Ectodermal cell (in vitro differentiated cells): ENCODE data around the gene FHIP1B.

Experiments
- H3K27ac ChIP-seq: 2 replicates; pipeline ENCODE4 v1.7.0; 2013; ENCODE audit warnings: mild to moderate bottlenecking, low read depth, low read length; ENCODE audit not compliant: insufficient read depth, poor library complexity, severe bottlenecking
- H3K27me3 ChIP-seq: 2 replicates; pipeline ENCODE4 v1.7.0; 2013; ENCODE audit warnings: mild to moderate bottlenecking, low read length; ENCODE audit not compliant: insufficient read depth, control insufficient read depth, poor library complexity, severe bottlenecking
- H3K36me3 ChIP-seq: one replicate; pipeline ENCODE4 v1.7.0; 2013; ENCODE audit warnings: low read length; ENCODE audit not compliant: control insufficient read depth, insufficient read depth
- H3K4me1 ChIP-seq: one replicate; pipeline ENCODE4 v1.7.0; 2013; ENCODE audit warnings: low read length; ENCODE audit not compliant: control insufficient read depth, insufficient read depth
- H3K4me3 ChIP-seq: 2 replicates; pipeline ENCODE4 v1.7.0; 2013; ENCODE audit warnings: low read depth, low read length, control low read depth; ENCODE audit not compliant: insufficient read depth
- H3K9me3 ChIP-seq: 2 replicates; pipeline ENCODE4 v1.7.0; 2013; ENCODE audit warnings: mild to moderate bottlenecking, low read length, moderate library complexity; ENCODE audit not compliant: control insufficient read depth
- WGBS, 2 experiments: methylation state at CpG; one replicate each; pipeline ENCODE4 v1.1.7; 2013; ENCODE audit warnings: missing lambda C conversion rate in 2 of 2; 5-methylcytosine and 5-hydroxymethylcytosine counted together

Gene FHIP1B

GRCh38 chr11:6224421-6224820 is 10.0 kb downstream of the FHIP1B start:
- no peaks in the 10 kb centered on the region for H3K27me3 ChIP-seq
- no peak overlapping the region for H3K4me3 ChIP-seq
- H3K27ac ChIP-seq, result no peak overlapping the region
- WGBS, 2 experiments, result 92 to 99% methylated on average over 3 of the region's 3 CpGs
- H3K36me3 ChIP-seq, result peaks cover 13% of the 10 kb centered on the region
- no peaks in the 10 kb centered on the region for H3K4me1 ChIP-seq
- no peaks in the 10 kb centered on the region for H3K9me3 ChIP-seq

GRCh38 chr11:6223854-6224253 is 10.6 kb downstream of the FHIP1B start:
- Histone ChIP-seq H3K27me3 (no peaks in the 10 kb centered on the region), H3K4me3 (no peak overlapping the region), H3K27ac (no peak overlapping the region), H3K4me1 (no peaks in the 10 kb centered on the region), H3K36me3 (peaks cover 13% of the 10 kb centered on the region), H3K9me3 (no peaks in the 10 kb centered on the region)
- WGBS, 2 experiments, result 95 to 96% methylated on average over 17 of the region's 17 CpGs

GRCh38 chr11:6219359-6219758 is 15.1 kb downstream of the FHIP1B start:
- H3K9me3 ChIP-seq, result no peaks in the 10 kb centered on the region
- no peaks in the 10 kb centered on the region for H3K4me1 ChIP-seq
- no peaks in the 10 kb centered on the region for H3K27me3 ChIP-seq
- H3K36me3 ChIP-seq, result peaks cover 32% of the 10 kb centered on the region
- H3K27ac ChIP-seq, result no peak overlapping the region
- WGBS, 2 experiments, result 77 to 86% methylated on average over 2 of the region's 2 CpGs
- no peak overlapping the region for H3K4me3 ChIP-seq

GRCh38 chr11:6217722-6218121 is 16.7 kb downstream of the FHIP1B start:
- Histone ChIP-seq H3K27ac (no peak overlapping the region), H3K4me1 (no peaks in the 10 kb centered on the region), H3K9me3 (no peaks in the 10 kb centered on the region), H3K27me3 (no peaks in the 10 kb centered on the region), H3K4me3 (no peak overlapping the region), H3K36me3 (peaks cover 24% of the 10 kb centered on the region)
- 91 to 92% methylated on average over 18 to 19 of the region's 19 CpGs for WGBS, 2 experiments

- no peaks in the 10 kb centered on the region for H3K27me3 ChIP-seq
- no peaks in the 10 kb centered on the region for H3K4me1 ChIP-seq
- no peak overlapping the region for H3K27ac ChIP-seq
- no peaks in the 10 kb centered on the region for H3K9me3 ChIP-seq
- no peak overlapping the region for H3K4me3 ChIP-seq
- peaks cover 26% of the 10 kb centered on the region for H3K36me3 ChIP-seq
- WGBS, 2 experiments, result 93 to 94% methylated on average over 4 of the region's 4 CpGs
Observed at GRCh38 chr11:6216501-6216900, 17.9 kb downstream of the FHIP1B start.

DNA sequence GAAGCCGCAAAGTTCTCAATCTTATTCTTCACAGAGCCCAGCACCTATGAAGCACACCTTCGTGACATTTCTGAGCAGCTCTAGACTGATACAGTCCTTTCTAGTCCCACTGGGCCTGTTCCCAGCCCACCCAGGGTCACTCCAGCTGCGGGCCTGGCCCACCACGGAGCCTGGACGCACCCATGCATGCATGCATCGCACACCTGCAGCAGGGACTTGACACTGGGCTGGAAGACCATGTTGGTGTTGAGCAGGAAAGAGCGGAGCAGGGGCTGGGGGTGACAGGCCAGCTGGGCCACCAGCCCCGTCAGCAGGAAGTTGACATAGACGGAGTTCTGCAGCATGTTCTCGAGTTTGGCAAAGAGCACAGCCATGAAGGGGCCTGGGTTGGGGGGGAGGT is 19.9 kb downstream of the FHIP1B start:
- no peak overlapping the region for H3K27ac ChIP-seq
- peaks cover 35% of the 10 kb centered on the region for H3K36me3 ChIP-seq
- H3K4me3 ChIP-seq, result no peak overlapping the region
- H3K4me1 ChIP-seq, result no peaks in the 10 kb centered on the region
- WGBS, 2 experiments, result 97 to 98% methylated on average over 10 of the region's 10 CpGs
- no peaks in the 10 kb centered on the region for H3K27me3 ChIP-seq
- no peaks in the 10 kb centered on the region for H3K9me3 ChIP-seq

DNA sequence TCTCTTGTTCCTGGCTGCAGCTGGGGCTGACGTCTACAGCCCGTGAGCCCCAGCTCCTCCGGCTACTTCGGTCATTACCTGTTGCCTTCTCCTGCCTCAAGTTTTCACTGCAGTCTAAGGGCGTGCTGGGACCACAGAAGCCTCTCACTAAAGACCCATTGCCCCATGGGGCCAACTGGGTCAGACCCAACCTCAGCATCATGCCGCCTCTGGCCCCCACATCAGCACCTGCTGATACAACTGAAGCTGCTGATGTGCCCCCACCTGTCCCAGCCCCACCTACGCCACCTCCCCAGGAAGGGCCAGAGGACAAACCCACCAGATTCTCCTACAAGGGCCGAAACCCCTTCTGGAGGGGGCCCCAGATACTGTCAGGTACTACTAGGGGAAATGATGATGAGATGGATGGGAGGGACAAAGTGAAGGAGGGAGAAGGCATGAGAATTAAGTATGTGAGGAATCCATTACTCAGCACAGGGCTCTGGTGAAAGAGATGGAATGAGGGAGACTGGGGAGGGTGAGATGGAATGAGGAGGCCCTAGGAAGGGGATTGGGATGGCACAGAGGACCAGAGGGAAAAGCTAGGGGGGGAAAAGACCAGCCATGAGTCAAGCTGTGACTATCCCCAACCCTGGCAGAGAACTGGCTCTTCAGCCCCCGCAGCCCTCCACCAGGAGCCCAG is 24.0 kb downstream of the FHIP1B start:
- H3K27me3 ChIP-seq, result no peaks in the 10 kb centered on the region
- 94 to 95% methylated on average over 9 of the region's 9 CpGs for WGBS, 2 experiments
- peaks cover 21% of the 10 kb centered on the region for H3K36me3 ChIP-seq
- no peak overlapping the region for H3K4me3 ChIP-seq
- H3K4me1 ChIP-seq, result no peaks in the 10 kb centered on the region
- no peaks in the 10 kb centered on the region for H3K9me3 ChIP-seq
- no peak overlapping the region for H3K27ac ChIP-seq

- H3K9me3 ChIP-seq, result no peaks in the 10 kb centered on the region
- no peaks in the 10 kb centered on the region for H3K4me1 ChIP-seq
- WGBS, 2 experiments, result 95 to 96% methylated on average over 12 of the region's 12 CpGs
- H3K27me3 ChIP-seq, result no peaks in the 10 kb centered on the region
- no peak overlapping the region for H3K4me3 ChIP-seq
- no peak overlapping the region for H3K27ac ChIP-seq
- H3K36me3 ChIP-seq, result peaks cover 20% of the 10 kb centered on the region
Observed at GRCh38 chr11:6209801-6210200, 24.6 kb downstream of the FHIP1B start.

- Histone ChIP-seq H3K9me3 (no peaks in the 10 kb centered on the region), H3K4me3 (no peak overlapping the region), H3K27me3 (no peaks in the 10 kb centered on the region), H3K27ac (no peak overlapping the region), H3K36me3 (peaks cover 10% of the 10 kb centered on the region), H3K4me1 (no peaks in the 10 kb centered on the region)
- 94 to 95% methylated on average over 3 of the region's 3 CpGs for WGBS, 2 experiments
Observed at GRCh38 chr11:6206456-6207180, 27.8 kb downstream of the FHIP1B start.

DNA sequence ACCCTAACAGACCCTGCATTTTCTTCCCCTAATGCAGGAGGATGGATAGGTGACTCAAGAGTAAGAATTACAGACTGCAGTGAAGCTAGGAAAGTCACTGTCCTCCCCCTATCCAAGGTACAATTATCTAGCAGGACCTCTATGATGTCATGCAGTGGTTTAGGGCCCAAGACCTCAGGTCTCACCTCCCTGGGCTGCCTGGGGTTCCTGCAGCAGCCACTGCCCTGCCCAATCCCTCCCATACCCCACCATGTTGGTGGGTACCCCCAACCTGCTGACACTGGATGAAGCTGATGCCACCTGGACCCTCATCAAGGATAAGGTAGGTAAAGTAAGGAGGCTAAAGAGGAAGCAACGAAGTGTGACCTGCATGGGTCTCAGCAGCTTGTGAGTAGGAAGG is 29.1 kb downstream of the FHIP1B start, which contains the start of gene C11orf42:
Gene C11orf42, plus strand, starts transcription at position 192 of the 400 bp plus-strand sequence. Its CDS starts 59 bp downstream, at position 251.
- 94 to 100% methylated on average over 1 of the region's 1 CpG for WGBS, 2 experiments
- H3K27ac ChIP-seq, result no peak within 1 kb of the TSS
- H3K4me3 ChIP-seq, result no peak within 1 kb of the TSS
- no peaks in the 10 kb centered on the region for H3K9me3 ChIP-seq
- no peaks in the 10 kb centered on the region for H3K4me1 ChIP-seq
- no peaks in the 10 kb centered on the region for H3K27me3 ChIP-seq
- H3K36me3 ChIP-seq, result peaks cover 8% of the 10 kb centered on the region
